Bronchial epithelial cell (primary cell): Measurements from ENCODE around the gene CFAP69. TPM values are rescaled to one million over a fixed set of nuclear protein-coding genes. Genes with fewer than 3 reads are reported as not detected.
A peak's percentile ranks its signal among the peaks of the same experiment; 100 is the strongest.

ENCODE experiments used
- DNase-seq: peaks from one replicate; pipeline ENCODE4 v3.0.0-alpha.2; 2010; ENCODE audit warnings: low read depth
- FAIRE-seq: peaks from 2 replicates; lab custom pipeline; 2011; peaks lifted over from hg19 to GRCh38; lab: Jason Lieb, UNC
- H3K27me3 ChIP-seq: 2 replicates; pipeline ENCODE4 v1.5.1; 2011; ENCODE audit warnings: low read length; ENCODE audit not compliant: control insufficient read depth, insufficient read depth
- H3K36me3 ChIP-seq: 2 replicates; pipeline ENCODE4 v1.5.1; 2011; ENCODE audit warnings: low read length; ENCODE audit not compliant: control insufficient read depth, insufficient read depth
- H3K4me3 ChIP-seq: 2 replicates; pipeline ENCODE4 v1.5.1; 2011; ENCODE audit warnings: mild to moderate bottlenecking, low read depth, low read length, control low read depth
- total RNA-seq: library from RNA; depleted of rRNA; stranded (reverse); fragments of >200 nt; gene quantifications from 2 replicates; pipeline ENCODE4 v1.2.1, GENCODE V29; 2014
- TF ChIP-seq, protein P1 (sequence below): IDR thresholded peaks from 2 replicates; pipeline ENCODE4 v1.5.1; 2011; ENCODE audit warnings: mild to moderate bottlenecking, moderate library complexity, low read length, control low read depth, inconsistent platforms; ENCODE audit not compliant: insufficient read depth, severe bottlenecking

Gene CFAP69
- total RNA-seq, 1 donor from 2014 or later, result 0.53 TPM

DNA sequence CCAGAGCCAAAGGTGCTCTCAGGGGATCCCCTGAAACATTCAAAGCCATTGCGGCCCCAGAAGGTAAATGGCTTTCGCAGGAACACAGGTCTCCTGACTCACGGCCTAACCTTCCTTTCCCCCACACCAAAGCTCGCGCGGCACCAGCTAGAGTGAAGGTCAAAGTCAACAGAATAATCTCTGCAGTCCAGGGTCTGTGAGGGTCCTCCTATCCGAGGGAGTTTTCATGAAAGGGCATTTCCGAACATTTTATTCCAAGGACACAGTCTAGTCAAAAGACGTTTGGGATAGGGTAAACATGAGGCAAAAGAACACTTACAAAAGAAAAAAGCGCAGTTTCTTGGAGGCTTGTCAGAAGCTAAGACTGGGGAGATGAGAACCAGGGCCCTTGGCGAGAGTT, 34.0 kb upstream of the CFAP69 start:
- TF ChIP-seq, protein P1, sequence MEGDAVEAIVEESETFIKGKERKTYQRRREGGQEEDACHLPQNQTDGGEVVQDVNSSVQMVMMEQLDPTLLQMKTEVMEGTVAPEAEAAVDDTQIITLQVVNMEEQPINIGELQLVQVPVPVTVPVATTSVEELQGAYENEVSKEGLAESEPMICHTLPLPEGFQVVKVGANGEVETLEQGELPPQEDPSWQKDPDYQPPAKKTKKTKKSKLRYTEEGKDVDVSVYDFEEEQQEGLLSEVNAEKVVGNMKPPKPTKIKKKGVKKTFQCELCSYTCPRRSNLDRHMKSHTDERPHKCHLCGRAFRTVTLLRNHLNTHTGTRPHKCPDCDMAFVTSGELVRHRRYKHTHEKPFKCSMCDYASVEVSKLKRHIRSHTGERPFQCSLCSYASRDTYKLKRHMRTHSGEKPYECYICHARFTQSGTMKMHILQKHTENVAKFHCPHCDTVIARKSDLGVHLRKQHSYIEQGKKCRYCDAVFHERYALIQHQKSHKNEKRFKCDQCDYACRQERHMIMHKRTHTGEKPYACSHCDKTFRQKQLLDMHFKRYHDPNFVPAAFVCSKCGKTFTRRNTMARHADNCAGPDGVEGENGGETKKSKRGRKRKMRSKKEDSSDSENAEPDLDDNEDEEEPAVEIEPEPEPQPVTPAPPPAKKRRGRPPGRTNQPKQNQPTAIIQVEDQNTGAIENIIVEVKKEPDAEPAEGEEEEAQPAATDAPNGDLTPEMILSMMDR, result no peak
- DNase-seq (no peak), FAIRE-seq (no peak)
- Histone ChIP-seq H3K4me3 (peak overlapping the region; percentile 72), H3K36me3 (no peaks in the 10 kb centered on the region), H3K27me3 (no peaks in the 10 kb centered on the region)

DNA sequence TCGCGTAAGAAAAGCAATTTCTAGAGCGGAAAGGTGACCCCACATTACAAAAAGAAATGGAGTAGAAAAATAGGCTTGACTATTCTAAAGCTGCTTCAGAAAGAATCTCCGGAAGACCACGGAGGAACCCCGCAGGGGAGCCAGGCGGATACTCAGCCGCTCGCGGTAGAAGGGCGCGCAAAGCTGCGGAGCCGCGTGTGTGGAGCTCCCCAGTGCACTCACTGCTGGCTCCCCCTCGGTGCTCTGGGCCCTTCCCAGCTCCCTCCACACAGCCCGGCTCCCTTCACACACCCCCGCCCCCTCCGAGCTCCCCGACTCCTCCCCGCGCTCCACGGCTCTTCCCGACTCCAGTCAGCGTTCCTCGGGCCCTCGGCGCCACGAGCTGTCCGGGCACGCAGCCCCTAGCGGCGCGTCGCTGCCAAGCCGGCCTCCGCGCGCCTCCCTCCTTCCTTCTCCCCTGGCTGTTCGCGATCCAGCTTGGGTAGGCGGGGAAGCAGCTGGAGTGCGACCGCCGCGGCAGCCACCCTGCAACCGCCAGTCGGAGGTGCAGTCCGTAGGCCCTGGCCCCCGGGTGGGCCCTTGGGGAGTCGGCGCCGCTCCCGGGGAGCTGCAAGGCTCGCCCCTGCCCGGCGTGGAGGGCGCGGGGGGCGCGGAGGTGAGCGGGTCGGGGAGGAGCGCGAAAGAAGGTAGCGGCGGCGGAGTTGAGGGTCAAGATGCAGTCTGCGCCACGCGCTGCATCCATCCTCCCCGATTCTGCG, 33.4 kb upstream of the CFAP69 start, which contains the start of gene STEAP2:
Gene STEAP2 (plus strand): TSS at position 350 of the 758 bp plus-strand sequence. CDS start 13,343 bp downstream, outside the sequence.
- TF ChIP-seq, protein P1, result peak; percentile 79
- Histone ChIP-seq H3K4me3 (peak within 1 kb of the TSS; percentile 72), H3K36me3 (no peaks in the 10 kb centered on the region), H3K27me3 (no peaks in the 10 kb centered on the region)
- FAIRE-seq (no peak), DNase-seq (peak; percentile 75)

DNA sequence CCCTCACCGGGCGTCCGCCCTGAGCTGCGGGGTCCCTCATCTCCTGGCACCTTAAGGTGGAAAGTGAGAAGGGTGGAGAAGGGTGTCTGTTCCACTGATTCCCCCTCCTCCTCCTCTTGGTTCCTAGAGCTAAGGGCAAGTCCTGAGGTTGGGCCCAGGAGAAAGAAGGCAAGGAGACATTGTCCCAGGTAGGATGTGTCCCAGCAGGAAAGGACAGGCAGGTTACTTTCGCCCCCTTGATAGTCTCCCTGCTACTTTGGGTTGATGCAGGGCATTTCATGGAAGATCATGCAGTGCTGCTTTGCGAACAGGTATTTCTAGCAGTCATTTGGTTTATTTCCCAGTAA, 32.9 kb upstream of the CFAP69 start:
- no peak for DNase-seq
- FAIRE-seq, result no peak

DNA sequence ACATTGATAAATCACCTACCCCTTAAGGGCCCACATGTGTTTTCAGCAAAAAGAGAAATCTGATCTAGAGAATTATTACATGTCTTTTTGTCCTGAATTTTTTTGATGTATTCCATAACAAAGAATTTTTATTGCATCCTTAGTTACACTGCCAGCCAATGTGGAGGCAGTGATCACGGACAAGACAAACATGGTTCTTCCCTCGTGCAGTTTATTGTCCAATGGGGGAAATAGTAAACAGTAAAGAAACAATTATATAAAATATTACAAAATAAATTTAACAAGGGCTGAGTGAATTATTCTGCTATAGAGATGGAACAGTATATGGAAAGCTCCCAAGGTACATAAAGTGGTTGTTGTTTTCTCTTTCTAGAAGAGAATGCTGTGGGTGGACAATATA, 31.5 kb upstream of the CFAP69 start:
- H3K27me3 ChIP-seq, result no peaks in the 10 kb centered on the region
- no peak for FAIRE-seq
- no peak for DNase-seq
- no peak overlapping the region for H3K4me3 ChIP-seq
- TF ChIP-seq, protein P1, result no peak
- no peaks in the 10 kb centered on the region for H3K36me3 ChIP-seq

More for the DNA sequence above, 32.9 kb upstream of the CFAP69 start:
- Histone ChIP-seq H3K36me3 (no peaks in the 10 kb centered on the region), H3K4me3 (peak overlapping the region; percentile 72), H3K27me3 (no peaks in the 10 kb centered on the region)
- TF ChIP-seq, protein P1, result no peak

DNA sequence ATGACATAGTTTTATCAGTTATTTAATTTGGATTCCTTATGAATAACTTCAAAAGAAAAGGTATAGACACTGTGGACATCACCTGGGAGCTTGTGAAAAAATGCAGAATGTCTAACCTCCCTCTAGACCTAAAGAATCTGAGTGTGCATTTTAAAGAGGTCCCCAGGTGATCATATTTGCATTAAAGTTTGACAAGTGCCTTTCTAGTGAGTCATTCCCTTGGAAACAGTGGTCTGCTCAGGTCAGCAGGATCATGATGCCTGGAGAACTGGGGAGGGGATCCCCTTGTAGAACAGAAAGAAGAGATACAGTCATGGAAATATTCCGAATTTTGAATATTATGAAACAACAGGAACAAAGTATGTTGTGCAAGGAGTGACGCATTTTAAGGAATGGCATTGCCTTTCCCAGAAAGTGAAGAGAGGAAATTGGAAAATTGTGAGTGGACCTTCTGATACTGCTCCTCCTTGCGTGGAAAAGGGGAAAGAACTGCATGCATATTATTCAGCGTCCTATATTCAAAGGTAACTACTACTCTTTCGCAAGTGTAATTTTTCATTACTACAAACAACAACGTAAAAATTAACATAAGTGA, 28.8 kb upstream of the CFAP69 start:
- DNase-seq (no peak), FAIRE-seq (no peak)
- TF ChIP-seq, protein P1, result no peak
- Histone ChIP-seq H3K27me3 (no peaks in the 10 kb centered on the region), H3K36me3 (no peaks in the 10 kb centered on the region), H3K4me3 (no peak overlapping the region)
